Measurements from ENCODE around the gene TMEM50B. TPM values are rescaled to one million over a fixed set of nuclear protein-coding genes. Genes with fewer than 3 reads are reported as not detected.
A peak's percentile ranks its signal among the peaks of the same experiment; 100 is the strongest.
"Not testable (repeated sequence)": the region's sequence is repeated elsewhere in the genome, so short reads cannot be mapped to it uniquely, and the experiment has no call there.

TMEM50B gene
- total RNA-seq, 1 donor from 2014 or later = 16.4 TPM

DNA sequence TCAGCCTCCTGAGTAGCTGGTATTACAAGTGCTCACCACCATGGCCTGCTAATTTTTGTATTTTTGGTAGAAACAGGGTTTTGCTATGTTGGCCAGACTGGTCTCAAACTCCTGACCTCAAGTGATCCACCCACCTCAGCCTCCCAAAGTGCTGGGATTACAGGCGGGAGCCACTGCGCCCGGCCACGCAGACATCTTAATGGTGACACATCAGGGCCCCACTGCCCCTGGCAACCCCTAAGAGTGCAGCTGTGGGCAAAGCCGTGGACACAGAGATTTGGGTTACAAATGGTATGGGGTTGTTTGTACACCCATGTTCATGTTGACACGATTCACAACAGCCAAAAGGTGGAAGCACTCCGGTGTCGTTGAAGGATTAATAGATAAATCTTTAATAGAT is 46.8 kb downstream of the TMEM50B start:
- H3K27me3 Mint-ChIP-seq = no peaks in the 10 kb centered on the region
- peaks cover 24% of the 10 kb centered on the region for H3K4me1 Mint-ChIP-seq
- H3K9me3 Mint-ChIP-seq = no peaks in the 10 kb centered on the region
- peaks cover 54% of the 10 kb centered on the region for H3K36me3 Mint-ChIP-seq (ENCODE audit: low read depth)
- no peak for DNase-seq
- intact Hi-C loops (cut with micrococcal nuclease) = no loop called here
- no peak overlapping the region for H3K27ac Mint-ChIP-seq
- peak overlapping the region; percentile 48 for H3K4me3 Mint-ChIP-seq

DNA sequence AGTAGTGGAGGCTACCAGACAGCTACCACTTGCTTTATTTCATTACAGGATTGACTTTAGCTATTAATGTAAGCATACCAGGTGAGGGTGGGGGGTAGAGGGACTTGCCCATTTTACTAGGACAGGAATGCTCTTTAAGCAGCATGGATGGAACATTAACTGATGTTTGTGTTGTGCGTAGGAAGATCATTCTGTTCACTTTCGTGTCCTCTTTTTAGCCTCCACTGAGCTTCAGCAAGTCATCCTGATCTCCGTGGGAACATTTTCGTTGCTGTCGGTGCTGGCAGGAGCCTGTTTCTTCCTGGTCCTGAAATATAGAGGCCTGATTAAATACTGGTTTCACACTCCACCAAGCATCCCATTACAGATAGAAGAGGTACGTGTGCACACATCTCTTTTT is 47.3 kb downstream of the TMEM50B start:
- intact Hi-C loops (cut with micrococcal nuclease) = no loop called here
- Mint-ChIP-seq H3K27ac (no peak overlapping the region), H3K27me3 (no peaks in the 10 kb centered on the region), H3K36me3 (ENCODE audit: low read depth) (peaks cover 54% of the 10 kb centered on the region), H3K4me1 (peaks cover 24% of the 10 kb centered on the region), H3K9me3 (no peaks in the 10 kb centered on the region), H3K4me3 (no peak overlapping the region)
- no peak for DNase-seq

DNA sequence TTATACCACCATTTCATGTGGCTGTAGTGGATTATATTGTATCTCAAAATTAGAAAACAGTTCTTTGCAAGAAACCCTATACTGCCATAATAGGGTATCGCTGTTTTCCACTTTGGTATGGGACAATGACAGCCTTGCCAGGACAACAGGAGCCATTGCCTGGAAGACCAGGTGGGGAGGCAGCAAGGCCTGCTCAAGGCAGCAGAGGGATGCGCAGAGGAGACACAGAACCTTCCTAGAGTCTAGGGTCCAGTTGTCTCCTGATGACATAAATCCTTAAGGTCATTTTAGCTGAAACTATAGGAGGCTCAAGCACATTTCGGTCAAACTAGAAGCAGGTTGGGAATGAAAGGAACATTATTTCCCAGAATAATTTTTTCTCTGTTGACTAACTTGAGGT is 48.9 kb downstream of the TMEM50B start:
- H3K4me1 Mint-ChIP-seq = peaks cover 24% of the 10 kb centered on the region

DNA sequence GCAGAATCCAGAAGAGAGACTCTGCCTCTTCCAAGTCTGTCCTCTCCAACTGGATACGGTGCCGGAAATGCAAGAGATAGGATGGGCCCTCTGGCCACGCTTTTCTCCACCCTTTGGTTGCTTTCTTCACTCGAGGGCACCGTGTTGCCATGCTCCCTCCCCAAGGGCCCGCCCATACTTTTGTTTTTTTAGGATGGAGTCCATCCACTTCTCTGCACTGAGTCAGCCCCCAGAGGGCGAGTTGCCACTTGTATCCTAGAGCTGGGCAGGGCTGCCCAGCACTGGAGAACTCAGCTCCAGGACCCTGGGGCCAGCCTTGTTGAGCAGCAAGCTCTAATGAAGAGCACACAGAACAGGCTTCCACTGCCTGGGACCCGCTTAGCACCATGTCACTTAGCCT is 51.1 kb downstream of the TMEM50B start:
- H3K27me3 Mint-ChIP-seq = no peaks in the 10 kb centered on the region
- DNase-seq = no peak
- H3K4me1 Mint-ChIP-seq = peaks cover 9% of the 10 kb centered on the region
- H3K9me3 Mint-ChIP-seq = no peaks in the 10 kb centered on the region
- H3K4me3 Mint-ChIP-seq = no peak overlapping the region
- H3K27ac Mint-ChIP-seq = no peak overlapping the region
- peaks cover 55% of the 10 kb centered on the region for H3K36me3 Mint-ChIP-seq (ENCODE audit: low read depth)
- intact Hi-C loops (cut with micrococcal nuclease) = no loop called here

More for the DNA sequence above, 48.9 kb downstream of the TMEM50B start:
- no peak for DNase-seq
- Mint-ChIP-seq H3K36me3 (ENCODE audit: low read depth) (peaks cover 56% of the 10 kb centered on the region), H3K4me3 (no peak overlapping the region), H3K9me3 (no peaks in the 10 kb centered on the region), H3K27ac (no peak overlapping the region), H3K27me3 (no peaks in the 10 kb centered on the region)
- intact Hi-C loops (cut with micrococcal nuclease) = no loop called here

DNA sequence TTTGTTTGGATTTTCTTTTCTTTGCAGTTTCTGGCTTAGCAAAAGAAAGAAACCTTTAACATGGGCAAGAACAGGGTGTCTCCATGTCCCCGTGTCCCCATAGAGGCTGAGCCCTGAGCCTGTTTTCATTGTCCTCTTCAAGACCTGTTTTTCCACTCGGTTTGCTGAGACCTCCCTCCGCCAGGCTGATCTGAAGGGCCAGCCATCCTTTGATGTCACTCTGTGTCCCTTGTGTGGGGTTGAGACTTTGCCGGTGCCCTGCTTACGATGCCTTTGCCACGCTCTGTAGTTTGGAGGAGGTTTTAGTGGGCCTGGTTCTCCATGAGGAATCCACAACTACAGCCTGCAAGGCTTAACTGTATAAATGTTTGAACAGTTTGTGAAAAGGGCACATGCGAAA is 52.7 kb downstream of the TMEM50B start:
- Mint-ChIP-seq H3K9me3 (no peaks in the 10 kb centered on the region), H3K36me3 (ENCODE audit: low read depth) (peaks cover 42% of the 10 kb centered on the region), H3K4me3 (no peak overlapping the region), H3K27ac (no peak overlapping the region), H3K4me1 (no peaks in the 10 kb centered on the region), H3K27me3 (no peaks in the 10 kb centered on the region)
- no peak for DNase-seq
- intact Hi-C loops (cut with micrococcal nuclease) = no loop called here

DNA sequence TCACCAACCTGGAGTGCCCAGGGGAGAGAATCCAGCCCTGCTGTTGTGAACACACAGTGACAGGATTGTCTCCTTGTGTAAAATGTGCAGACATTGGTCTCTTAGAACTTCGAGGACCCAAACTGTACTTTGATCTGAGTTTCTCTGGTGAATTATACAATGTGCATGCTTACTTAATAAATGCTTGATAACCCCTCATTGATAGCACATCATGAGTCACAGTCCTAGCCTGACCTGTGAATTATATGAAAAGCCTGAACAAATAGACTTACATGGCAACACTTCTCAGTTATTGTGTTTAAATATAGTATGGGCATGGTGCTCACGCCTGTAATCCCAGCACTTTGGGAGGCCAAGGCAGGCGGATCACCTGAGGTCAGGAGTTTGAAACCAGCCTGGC is 53.9 kb downstream of the TMEM50B start:
- Mint-ChIP-seq H3K4me3 (no peak overlapping the region), H3K27ac (no peak overlapping the region), H3K4me1 (no peaks in the 10 kb centered on the region), H3K9me3 (no peaks in the 10 kb centered on the region), H3K27me3 (no peaks in the 10 kb centered on the region), H3K36me3 (ENCODE audit: low read depth) (peaks cover 41% of the 10 kb centered on the region)
- no peak for DNase-seq
- intact Hi-C loops (cut with micrococcal nuclease) = no loop called here

DNA sequence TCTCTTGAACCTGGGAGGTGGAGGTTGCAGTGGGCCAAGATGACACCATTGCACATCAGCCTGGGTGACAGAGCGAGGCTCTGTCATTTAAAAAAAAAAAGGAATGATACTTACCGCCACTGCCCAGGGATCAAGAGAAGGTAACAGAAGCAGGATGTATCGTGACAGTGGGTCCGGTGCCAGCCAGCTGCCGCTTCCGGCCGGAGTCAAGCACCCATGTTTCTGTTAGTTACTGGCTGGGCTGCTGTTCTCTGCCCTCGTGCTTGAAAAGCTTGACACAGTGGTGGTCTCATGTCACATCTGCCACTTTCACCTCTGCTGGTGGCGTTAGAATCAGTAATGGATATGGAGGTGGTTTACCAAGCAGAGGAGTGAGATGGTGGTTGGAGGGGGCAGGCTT is 55.6 kb downstream of the TMEM50B start:
- Mint-ChIP-seq H3K4me3 (no peak overlapping the region), H3K27me3 (no peaks in the 10 kb centered on the region), H3K4me1 (no peaks in the 10 kb centered on the region), H3K36me3 (ENCODE audit: low read depth) (peaks cover 45% of the 10 kb centered on the region), H3K27ac (no peak overlapping the region), H3K9me3 (no peaks in the 10 kb centered on the region)
- DNase-seq = no peak
- intact Hi-C loops (cut with micrococcal nuclease) = no loop called here

DNA sequence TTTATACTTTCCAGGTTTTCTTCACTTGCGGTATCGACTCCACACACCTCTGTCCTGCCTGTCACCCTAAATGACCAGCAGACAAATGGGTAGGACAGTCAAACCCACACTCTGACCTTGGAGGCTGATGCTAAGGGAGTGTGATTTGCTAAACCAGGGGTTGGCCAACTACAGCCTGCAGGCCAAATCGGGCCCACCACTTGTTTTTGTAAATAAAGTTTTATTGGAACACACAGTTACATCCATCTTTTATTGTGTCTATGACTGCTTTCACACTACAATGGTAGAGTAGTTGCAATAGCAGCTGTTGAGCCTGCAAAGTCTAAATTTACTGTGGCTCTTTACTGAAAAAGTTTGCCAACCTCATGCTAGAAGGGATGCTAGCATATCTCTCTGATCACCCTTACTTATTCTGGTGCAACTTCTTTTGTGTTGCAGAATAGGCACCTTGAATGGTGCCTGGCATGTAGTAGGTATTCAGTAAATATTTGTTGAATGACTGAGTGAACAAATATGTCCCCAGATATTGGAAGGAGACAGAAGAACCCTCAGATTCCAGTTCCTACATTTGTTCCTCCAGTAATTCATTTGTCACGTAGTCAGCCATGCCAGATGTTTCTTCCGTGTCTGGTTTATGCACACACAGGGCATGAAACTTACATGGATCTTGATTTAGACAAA is 57.9 kb downstream of the TMEM50B start:
- Mint-ChIP-seq H3K27ac (no peak overlapping the region), H3K9me3 (no peaks in the 10 kb centered on the region), H3K36me3 (ENCODE audit: low read depth) (peaks cover 41% of the 10 kb centered on the region), H3K4me3 (no peak overlapping the region), H3K27me3 (no peaks in the 10 kb centered on the region), H3K4me1 (no peaks in the 10 kb centered on the region)
- no peak for DNase-seq
- intact Hi-C loops (cut with micrococcal nuclease) = no loop called here

DNA sequence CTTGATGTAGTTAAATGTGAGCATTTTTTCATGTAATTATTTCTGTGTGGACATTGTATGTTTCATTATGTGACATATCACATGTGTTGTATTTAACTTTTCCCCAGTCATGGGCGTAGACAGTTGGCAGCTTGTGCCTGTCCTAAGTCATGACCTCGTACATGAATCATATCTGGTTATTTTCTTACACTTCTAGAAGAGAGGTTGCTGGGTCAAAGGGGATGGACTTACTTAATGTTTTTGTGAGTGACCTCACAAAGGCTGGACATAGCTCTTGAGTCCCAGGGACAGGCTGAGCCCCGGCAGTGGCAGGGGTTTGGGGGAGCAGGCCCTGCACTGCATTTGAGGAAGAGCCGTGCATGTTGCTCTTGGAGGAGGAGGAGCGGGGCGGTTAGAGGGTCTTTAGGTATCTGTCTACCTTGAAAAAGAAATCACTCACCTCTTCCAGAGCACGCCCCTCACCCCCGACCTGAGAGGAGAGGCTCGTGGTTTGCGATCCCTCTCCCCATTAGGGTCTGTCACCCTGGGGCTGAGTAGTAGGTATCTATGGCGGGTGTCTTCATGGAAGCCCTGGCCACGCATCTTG is 60.1 kb downstream of the TMEM50B start:
- H3K27ac Mint-ChIP-seq = no peak overlapping the region

DNA sequence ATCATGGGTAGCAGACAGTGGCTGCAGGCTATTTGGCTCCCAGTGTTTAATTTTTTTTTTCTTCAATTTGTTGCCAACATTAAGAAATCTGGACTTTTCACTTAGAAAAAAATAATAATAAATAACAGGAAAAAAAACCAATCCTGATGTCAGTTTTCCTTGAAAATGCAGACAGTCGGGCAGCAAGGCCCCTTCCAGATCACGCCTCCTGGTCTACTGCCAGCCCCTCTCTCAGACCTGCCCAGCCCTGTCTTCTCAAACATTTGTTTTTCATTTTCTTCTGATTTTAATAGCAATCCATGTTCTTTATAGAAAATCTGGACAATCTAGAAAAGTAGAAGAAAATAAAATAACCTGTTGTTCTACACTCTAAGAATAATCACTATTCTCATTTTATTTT is 61.1 kb downstream of the TMEM50B start:
- no peak for DNase-seq
- no peaks in the 10 kb centered on the region for H3K9me3 Mint-ChIP-seq
- intact Hi-C loops (cut with micrococcal nuclease) = no loop called here
- H3K4me3 Mint-ChIP-seq = no peak overlapping the region
- peaks cover 4% of the 10 kb centered on the region for H3K27me3 Mint-ChIP-seq
- H3K36me3 Mint-ChIP-seq (ENCODE audit: low read depth) = peaks cover 40% of the 10 kb centered on the region
- H3K4me1 Mint-ChIP-seq = peaks cover 7% of the 10 kb centered on the region
- H3K27ac Mint-ChIP-seq = no peak overlapping the region

More for the DNA sequence above, 60.1 kb downstream of the TMEM50B start:
- H3K36me3 Mint-ChIP-seq (ENCODE audit: low read depth) = peaks cover 45% of the 10 kb centered on the region
- intact Hi-C loops (cut with micrococcal nuclease) = no loop called here
- H3K9me3 Mint-ChIP-seq = no peaks in the 10 kb centered on the region
- no peak overlapping the region for H3K4me3 Mint-ChIP-seq
- DNase-seq = no peak
- H3K27me3 Mint-ChIP-seq = peaks cover 4% of the 10 kb centered on the region
- H3K4me1 Mint-ChIP-seq = peaks cover 7% of the 10 kb centered on the region

DNA sequence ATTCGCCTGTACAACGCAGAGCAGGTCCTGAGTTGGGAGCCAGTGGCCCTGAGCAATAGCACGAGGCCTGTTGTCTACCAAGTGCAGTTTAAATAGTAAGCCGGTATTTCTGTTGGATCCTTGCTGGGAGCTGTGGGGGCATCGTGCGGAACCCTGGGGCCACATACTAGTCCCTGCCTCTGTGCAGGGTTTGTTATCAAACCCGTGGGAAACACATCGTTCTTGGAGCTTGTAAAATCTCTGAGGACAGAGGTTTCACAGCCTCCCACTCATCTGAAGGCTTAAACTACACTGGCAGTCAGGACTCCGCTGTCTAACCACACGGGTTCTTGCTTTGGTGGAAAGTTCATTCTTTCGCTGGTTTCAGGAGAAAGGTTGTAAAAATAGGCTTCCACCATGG is 64.8 kb downstream of the TMEM50B start:
- Mint-ChIP-seq H3K27ac (no peak overlapping the region), H3K27me3 (peaks cover 9% of the 10 kb centered on the region), H3K9me3 (no peaks in the 10 kb centered on the region), H3K4me1 (peaks cover 19% of the 10 kb centered on the region), H3K36me3 (ENCODE audit: low read depth) (peaks cover 34% of the 10 kb centered on the region), H3K4me3 (no peak overlapping the region)
- no peak for DNase-seq
- intact Hi-C loops (cut with micrococcal nuclease) = no loop called here

DNA sequence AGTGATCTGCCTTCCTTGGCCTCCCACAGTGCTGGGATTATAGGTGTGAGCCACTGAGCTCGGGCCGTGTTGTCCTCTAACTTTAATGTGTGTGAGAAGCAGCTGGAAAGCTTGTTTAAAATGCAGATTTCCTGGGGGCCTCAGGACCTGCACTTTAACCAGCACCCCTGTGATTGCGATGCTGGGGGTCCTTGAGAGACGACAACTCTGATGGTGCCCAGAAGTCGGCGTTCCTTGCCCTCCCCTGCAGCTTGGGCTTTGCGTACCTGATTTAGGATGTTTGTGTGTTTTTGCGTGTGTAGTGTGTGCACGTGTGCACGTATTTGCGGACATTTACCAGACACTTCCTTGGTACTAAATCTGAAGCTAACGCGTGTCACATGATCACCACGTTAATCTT is 65.7 kb downstream of the TMEM50B start:
- H3K4me1 Mint-ChIP-seq = peaks cover 19% of the 10 kb centered on the region
- intact Hi-C loops (cut with micrococcal nuclease) = no loop called here
- peaks cover 28% of the 10 kb centered on the region for H3K36me3 Mint-ChIP-seq (ENCODE audit: low read depth)

DNA sequence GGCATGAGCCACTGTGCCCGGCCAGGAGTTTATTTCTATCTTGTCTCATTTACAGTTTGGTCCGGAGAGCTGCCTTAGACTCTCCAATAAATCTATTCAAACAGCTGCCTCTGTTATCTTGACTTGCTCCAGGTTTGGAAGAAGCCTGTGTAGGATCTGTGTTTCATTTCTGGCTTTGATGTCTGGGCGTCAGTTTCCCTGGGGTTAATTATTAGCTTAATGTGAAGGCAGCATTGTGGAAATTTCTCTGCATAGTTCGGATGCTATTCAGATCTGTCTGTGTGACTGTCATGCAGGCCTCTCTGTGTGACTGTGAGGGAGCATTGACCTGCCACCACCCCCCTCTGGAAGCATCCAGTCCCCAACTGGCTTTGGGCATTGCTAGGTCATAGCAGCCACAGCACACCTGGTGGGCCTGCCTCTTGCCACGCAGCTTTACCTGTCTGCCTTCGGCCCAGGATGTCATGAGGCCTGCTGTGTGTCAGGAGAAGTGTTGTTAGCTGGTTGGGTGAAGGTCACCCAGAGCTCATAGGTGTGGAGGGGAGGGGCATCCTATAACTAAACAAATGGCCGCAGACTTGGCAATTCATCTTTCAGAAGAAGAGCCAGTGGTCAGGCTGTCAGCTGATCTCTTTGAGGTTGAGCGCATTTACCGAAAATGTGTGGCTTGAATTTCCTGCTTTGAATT is 66.8 kb downstream of the TMEM50B start:
- peaks cover 17% of the 10 kb centered on the region for H3K27me3 Mint-ChIP-seq
- peaks cover 26% of the 10 kb centered on the region for H3K36me3 Mint-ChIP-seq (ENCODE audit: low read depth)
- DNase-seq = no peak
- H3K9me3 Mint-ChIP-seq = no peaks in the 10 kb centered on the region
- no peak overlapping the region for H3K4me3 Mint-ChIP-seq
- H3K27ac Mint-ChIP-seq = no peak overlapping the region
- peaks cover 19% of the 10 kb centered on the region for H3K4me1 Mint-ChIP-seq
- intact Hi-C loops (cut with micrococcal nuclease) = no loop called here

More for the DNA sequence above, 65.7 kb downstream of the TMEM50B start:
- no peak for DNase-seq
- Mint-ChIP-seq H3K9me3 (no peaks in the 10 kb centered on the region), H3K27me3 (peaks cover 12% of the 10 kb centered on the region), H3K27ac (no peak overlapping the region), H3K4me3 (no peak overlapping the region)

DNA sequence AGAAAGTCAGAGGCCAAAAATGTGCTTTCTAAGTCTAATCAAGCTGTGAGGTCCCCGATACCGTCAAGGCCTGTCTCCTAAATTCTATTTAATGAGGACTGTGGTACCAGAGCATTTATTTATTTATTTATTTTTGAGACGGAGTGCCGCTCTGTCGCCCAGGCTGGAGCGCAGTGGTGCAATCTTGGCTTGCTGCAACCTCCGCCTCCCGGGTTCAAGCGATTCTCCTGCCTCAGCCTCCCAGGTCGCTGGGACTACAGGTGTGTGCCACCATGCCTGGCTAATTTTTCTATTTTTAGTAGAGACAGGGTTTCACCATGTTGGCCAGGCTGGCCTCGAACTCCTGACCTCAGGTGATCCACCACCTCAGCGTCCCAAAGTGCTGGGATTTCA is 67.3 kb downstream of the TMEM50B start:
- Mint-ChIP-seq H3K36me3 (ENCODE audit: low read depth) (peaks cover 25% of the 10 kb centered on the region), H3K4me1 (peaks cover 19% of the 10 kb centered on the region), H3K27me3 (peaks cover 17% of the 10 kb centered on the region)
- H3K9me3 Mint-ChIP-seq; intact Hi-C loops (cut with micrococcal nuclease); H3K27ac Mint-ChIP-seq; DNase-seq; H3K4me3 Mint-ChIP-seq: not testable (repeated sequence)
